Caco-2 (cell line): ENCODE data around the gene NOL12. TPM values are rescaled to one million over a fixed set of nuclear protein-coding genes. Genes with fewer than 3 reads are reported as not detected.

Experiments
- BruUV-seq: library from RNA; stranded (reverse); fragments of 400-500 nt; replicated peaks from 2 replicates; lab custom pipeline; 2021; lab: Mats Ljungman, UMichigan
- CTCF ChIA-PET: fragments of 300-600 bp; sonication (Branson Sonifier 250); formaldehyde crosslinking; loops from one replicate; lab custom pipeline; 2022; ENCODE audit warnings: antibody characterized with exemption; lab: Charles Lee
- POLR2A ChIA-PET: fragments of 300-600 bp; sonication (Branson Sonifier 250); formaldehyde crosslinking; loops from one replicate; lab custom pipeline; 2022; ENCODE audit warnings: antibody characterized with exemption; lab: Charles Lee
- DNase-seq, 2 experiments: peaks; one replicate each; pipeline versions ENCODE4 v3.0.0 to v3.0.0-alpha.2; 2020 to 2022
- H3K27me3 ChIP-seq: replicated peaks from 2 replicates; pipeline ENCODE4 v1.6.0; 2011; ENCODE audit warnings: low read length; ENCODE audit not compliant: control insufficient read depth, insufficient read depth
- H3K36me3 ChIP-seq: 2 replicates; pipeline ENCODE4 v1.5.1; 2011; ENCODE audit warnings: low read length; ENCODE audit not compliant: control insufficient read depth, insufficient read depth
- H3K4me1 ChIP-seq: fragments of 250-450 bp; sonication (Bioruptor Pico); 2 replicates; pipeline ENCODE4 v1.5.1; 2020; ENCODE audit warnings: mild to moderate bottlenecking
- H3K4me3 ChIP-seq: 2 replicates; pipeline ENCODE4 v1.5.1; 2011; ENCODE audit warnings: low read depth, mild to moderate bottlenecking, control low read depth, low read length
- H3K9me3 ChIP-seq: fragments of 250-450 bp; sonication (Bioruptor Pico); 2 replicates; pipeline ENCODE4 v1.5.1; 2020; ENCODE audit warnings: mild to moderate bottlenecking, moderate library complexity
- H3K27ac Mint-ChIP-seq: one replicate; pipeline ENCODE4 v1.8.0; 2022; ENCODE audit warnings: mixed read lengths; ENCODE audit not compliant: unreplicated experiment
- H3K27me3 Mint-ChIP-seq: one replicate; pipeline ENCODE4 v1.8.0; 2022; ENCODE audit warnings: mixed read lengths; ENCODE audit not compliant: insufficient read depth, unreplicated experiment
- H3K36me3 Mint-ChIP-seq: one replicate; pipeline ENCODE4 v1.8.0; 2022; ENCODE audit warnings: mild to moderate bottlenecking, mixed read lengths; ENCODE audit not compliant: insufficient read depth, unreplicated experiment
- H3K4me1 Mint-ChIP-seq: one replicate; pipeline ENCODE4 v1.8.0; 2022; ENCODE audit warnings: low read depth, mixed read lengths; ENCODE audit not compliant: unreplicated experiment
- H3K4me3 Mint-ChIP-seq: one replicate; pipeline ENCODE4 v1.8.0; 2022; ENCODE audit warnings: mild to moderate bottlenecking, moderate library complexity, mixed read lengths; ENCODE audit not compliant: unreplicated experiment
- H3K9me3 Mint-ChIP-seq: one replicate; pipeline ENCODE4 v1.8.0; 2022; ENCODE audit warnings: mixed read lengths; ENCODE audit not compliant: unreplicated experiment
- CTCF ChIP-seq, 2 experiments: fragments of 200-600 bp in 1 of 2; IDR thresholded peaks; 1 replicate in 1 of 2; 2 replicates in 1 of 2; pipeline versions ENCODE4 v1.5.1 to v1.8.0; 2011 to 2022; ENCODE audit warnings: antibody characterized with exemption in 1 of 2, control low read depth in 1 of 2, inconsistent platforms in 1 of 2, low read depth in 1 of 2, low read length in 1 of 2, mild to moderate bottlenecking in 1 of 2, moderate library complexity in 1 of 2; ENCODE audit not compliant: insufficient read depth in 1 of 2, severe bottlenecking in 1 of 2, unreplicated experiment in 1 of 2
- intact Hi-C: fragments of 100-400 bp; cut with micrococcal nuclease; formaldehyde crosslinking; loops from one replicate; pipeline ENCODE4 v1.10.0; 2022; ENCODE audit not compliant: unreplicated experiment
- total RNA-seq: library from RNA; stranded (reverse); gene quantifications from 2 replicates; pipeline ENCODE4 v1.2.3, GENCODE V29; 2022

The NOL12 gene
- total RNA-seq, 1 experiment from 2014 or later = 20.2 TPM

- ChIA-PET CTCF (interaction anchor here (1.5 to 3.9 kb wide), 3 partner anchors 17 to 22 kb away, joined by 12 to 66 read pairs (median 15); no protein-coding TSS in a partner anchor), POLR2A (interaction anchor here (2.2 kb wide), 1 partner anchor 17 kb away, joined by 7 read pairs; no protein-coding TSS in a partner anchor)
- Histone ChIP-seq H3K36me3 (no peaks in the 10 kb centered on the region; the same call in 1 of the 2 replicates), H3K27me3 (no peaks in the 10 kb centered on the region), H3K4me3 (peak overlapping the region; percentile 98), H3K9me3 (no peaks in the 10 kb centered on the region), H3K4me1 (peaks cover 18% of the 10 kb centered on the region)
- DNase-seq = no peak
- peaks cover 19% of the 10 kb centered on the region for H3K4me1 Mint-ChIP-seq
- TF ChIP-seq CTCF (IDR thresholded peaks at IDR 0.05; ENCODE audit: insufficient read depth in 1 of 2, low read depth in 1 of 2, low read length in 1 of 2, severe bottlenecking in 1 of 2, unreplicated experiment in 1 of 2) = no peak
- intact Hi-C loops = loop anchor here (2.0 to 5.0 kb wide), 2 partner anchors 17 to 132 kb away; no protein-coding TSS in a partner anchor
- no peaks in the 10 kb centered on the region for H3K27me3 Mint-ChIP-seq
- H3K4me3 Mint-ChIP-seq = peak overlapping the region; percentile 89
- peak overlapping the region; percentile 29 for H3K27ac Mint-ChIP-seq
- H3K9me3 Mint-ChIP-seq = no peaks in the 10 kb centered on the region
- TSS peak; percentile 44 for BruUV-seq
- peaks cover 26% of the 10 kb centered on the region for H3K36me3 Mint-ChIP-seq
Observed at GRCh38 chr22:37659897-37660708, 26.0 kb upstream of the NOL12 start.

GRCh38 chr22:37660709-37661045 is 25.5 kb upstream of the NOL12 start:
- Mint-ChIP-seq H3K9me3 (no peaks in the 10 kb centered on the region), H3K27ac (no peak overlapping the region), H3K4me1 (peaks cover 19% of the 10 kb centered on the region), H3K36me3 (peaks cover 26% of the 10 kb centered on the region), H3K4me3 (peak overlapping the region; percentile 89), H3K27me3 (no peaks in the 10 kb centered on the region)
- intact Hi-C loops = no loop called here
- H3K4me1 ChIP-seq = peaks cover 18% of the 10 kb centered on the region
- ChIA-PET POLR2A (no interaction called here), CTCF (interaction anchor here (0.9 to 3.9 kb wide), 3 partner anchors 17 to 131 kb away, joined by 3 to 66 read pairs (median 12); no protein-coding TSS in a partner anchor)
- no peak for TF ChIP-seq CTCF (IDR thresholded peaks at IDR 0.05; ENCODE audit: insufficient read depth in 1 of 2, low read depth in 1 of 2, low read length in 1 of 2, severe bottlenecking in 1 of 2, unreplicated experiment in 1 of 2)
- H3K4me3 ChIP-seq = no peak overlapping the region
- no peaks in the 10 kb centered on the region; the same call in 1 of the 2 replicates for H3K36me3 ChIP-seq
- DNase-seq = no peak
- no TSS peak for BruUV-seq
- H3K9me3 ChIP-seq = no peaks in the 10 kb centered on the region
- no peaks in the 10 kb centered on the region for H3K27me3 ChIP-seq

GRCh38 chr22:37661160-37661924 is 24.8 kb upstream of the NOL12 start:
- Histone ChIP-seq H3K36me3 (no peaks in the 10 kb centered on the region; the same call in 1 of the 2 replicates), H3K4me3 (no peak overlapping the region; the same call in 1 of the 2 replicates), H3K9me3 (no peaks in the 10 kb centered on the region), H3K27me3 (no peaks in the 10 kb centered on the region), H3K4me1 (peaks cover 18% of the 10 kb centered on the region)
- peak in 1 of 2 experiments; percentile 39 for TF ChIP-seq CTCF (IDR thresholded peaks at IDR 0.05; ENCODE audit: insufficient read depth in 1 of 2, low read depth in 1 of 2, low read length in 1 of 2, severe bottlenecking in 1 of 2, unreplicated experiment in 1 of 2)
- Mint-ChIP-seq H3K27me3 (no peaks in the 10 kb centered on the region), H3K9me3 (no peaks in the 10 kb centered on the region), H3K27ac (no peak overlapping the region), H3K36me3 (peaks cover 32% of the 10 kb centered on the region), H3K4me3 (no peak overlapping the region), H3K4me1 (peaks cover 19% of the 10 kb centered on the region)
- DNase-seq = no peak
- intact Hi-C loops = no loop called here
- CTCF ChIA-PET = interaction anchor here (0.5 to 1.5 kb wide), 8 partner anchors 10 to 1549 kb away, joined by 3 to 12 read pairs (median 6); no protein-coding TSS in a partner anchor
- BruUV-seq = no TSS peak
- POLR2A ChIA-PET = interaction anchor here (0.7 kb wide), 1 partner anchor 67 kb away, joined by 9 read pairs; no protein-coding TSS in a partner anchor
